Measurements from ENCODE around the gene CNGA2. TPM values are rescaled to one million over a fixed set of nuclear protein-coding genes. Genes with fewer than 3 reads are reported as not detected.

Gene CNGA2
- total and polyA plus RNA-seq, 10 of the 15 experiments (the other 5 are each of a cell fraction or from before 2014, with no cell fraction given): not detected

DNA sequence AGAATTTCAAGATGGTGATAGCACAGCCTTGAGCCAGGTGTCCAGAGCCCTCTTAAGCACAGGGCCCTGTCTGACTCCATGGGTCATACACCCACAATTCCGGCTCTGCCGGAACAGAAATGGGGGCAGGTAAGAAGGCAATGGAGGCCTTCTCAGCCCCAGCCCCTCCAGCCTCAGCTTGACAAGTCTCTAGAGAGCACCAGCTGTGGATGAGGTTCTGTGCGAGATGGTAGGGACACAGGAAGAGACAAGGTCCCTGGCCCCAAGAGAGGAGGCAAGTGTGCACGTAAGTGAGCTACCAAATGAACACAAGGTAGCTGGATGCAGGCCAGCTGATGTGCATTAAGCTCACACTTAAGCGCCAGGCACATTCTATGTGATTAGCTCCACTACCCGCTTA is 41.7 kb upstream of the CNGA2 start (continued):
- TF ChIP-seq, protein P1, sequence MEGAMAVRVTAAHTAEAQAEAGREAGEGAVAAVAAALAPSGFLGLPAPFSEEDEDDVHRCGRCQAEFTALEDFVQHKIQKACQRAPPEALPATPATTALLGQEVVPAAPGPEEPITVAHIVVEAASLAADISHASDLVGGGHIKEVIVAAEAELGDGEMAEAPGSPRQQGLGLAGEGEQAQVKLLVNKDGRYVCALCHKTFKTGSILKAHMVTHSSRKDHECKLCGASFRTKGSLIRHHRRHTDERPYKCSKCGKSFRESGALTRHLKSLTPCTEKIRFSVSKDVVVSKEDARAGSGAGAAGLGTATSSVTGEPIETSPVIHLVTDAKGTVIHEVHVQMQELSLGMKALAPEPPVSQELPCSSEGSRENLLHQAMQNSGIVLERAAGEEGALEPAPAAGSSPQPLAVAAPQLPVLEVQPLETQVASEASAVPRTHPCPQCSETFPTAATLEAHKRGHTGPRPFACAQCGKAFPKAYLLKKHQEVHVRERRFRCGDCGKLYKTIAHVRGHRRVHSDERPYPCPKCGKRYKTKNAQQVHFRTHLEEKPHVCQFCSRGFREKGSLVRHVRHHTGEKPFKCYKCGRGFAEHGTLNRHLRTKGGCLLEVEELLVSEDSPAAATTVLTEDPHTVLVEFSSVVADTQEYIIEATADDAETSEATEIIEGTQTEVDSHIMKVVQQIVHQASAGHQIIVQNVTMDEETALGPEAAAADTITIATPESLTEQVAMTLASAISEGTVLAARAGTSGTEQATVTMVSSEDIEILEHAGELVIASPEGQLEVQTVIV (IDR thresholded peaks at IDR 0.05; ENCODE audit: borderline replicate concordance, partially characterized antibody): no peak
- TF ChIP-seq RBBP5 (conservative IDR thresholded peaks at IDR 0.05) (no peak), TCF3 (IDR thresholded peaks at IDR 0.05; ENCODE audit: borderline replicate concordance, insufficient read depth, low read depth, low read length) (no peak), KDM1A (IDR thresholded peaks at IDR 0.05; ENCODE audit: borderline replicate concordance) (no peak), SUZ12 (IDR thresholded peaks at IDR 0.05; ENCODE audit: unreplicated experiment) (no peak), GABPA (IDR thresholded peaks at IDR 0.05; ENCODE audit: low read depth) (no peak), SMC3 (IDR thresholded peaks at IDR 0.05; ENCODE audit: borderline replicate concordance, low read length) (no peak)
- TF ChIP-seq, protein P2, sequence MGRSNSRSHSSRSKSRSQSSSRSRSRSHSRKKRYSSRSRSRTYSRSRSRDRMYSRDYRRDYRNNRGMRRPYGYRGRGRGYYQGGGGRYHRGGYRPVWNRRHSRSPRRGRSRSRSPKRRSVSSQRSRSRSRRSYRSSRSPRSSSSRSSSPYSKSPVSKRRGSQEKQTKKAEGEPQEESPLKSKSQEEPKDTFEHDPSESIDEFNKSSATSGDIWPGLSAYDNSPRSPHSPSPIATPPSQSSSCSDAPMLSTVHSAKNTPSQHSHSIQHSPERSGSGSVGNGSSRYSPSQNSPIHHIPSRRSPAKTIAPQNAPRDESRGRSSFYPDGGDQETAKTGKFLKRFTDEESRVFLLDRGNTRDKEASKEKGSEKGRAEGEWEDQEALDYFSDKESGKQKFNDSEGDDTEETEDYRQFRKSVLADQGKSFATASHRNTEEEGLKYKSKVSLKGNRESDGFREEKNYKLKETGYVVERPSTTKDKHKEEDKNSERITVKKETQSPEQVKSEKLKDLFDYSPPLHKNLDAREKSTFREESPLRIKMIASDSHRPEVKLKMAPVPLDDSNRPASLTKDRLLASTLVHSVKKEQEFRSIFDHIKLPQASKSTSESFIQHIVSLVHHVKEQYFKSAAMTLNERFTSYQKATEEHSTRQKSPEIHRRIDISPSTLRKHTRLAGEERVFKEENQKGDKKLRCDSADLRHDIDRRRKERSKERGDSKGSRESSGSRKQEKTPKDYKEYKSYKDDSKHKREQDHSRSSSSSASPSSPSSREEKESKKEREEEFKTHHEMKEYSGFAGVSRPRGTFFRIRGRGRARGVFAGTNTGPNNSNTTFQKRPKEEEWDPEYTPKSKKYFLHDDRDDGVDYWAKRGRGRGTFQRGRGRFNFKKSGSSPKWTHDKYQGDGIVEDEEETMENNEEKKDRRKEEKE (IDR thresholded peaks at IDR 0.05): no peak

DNA sequence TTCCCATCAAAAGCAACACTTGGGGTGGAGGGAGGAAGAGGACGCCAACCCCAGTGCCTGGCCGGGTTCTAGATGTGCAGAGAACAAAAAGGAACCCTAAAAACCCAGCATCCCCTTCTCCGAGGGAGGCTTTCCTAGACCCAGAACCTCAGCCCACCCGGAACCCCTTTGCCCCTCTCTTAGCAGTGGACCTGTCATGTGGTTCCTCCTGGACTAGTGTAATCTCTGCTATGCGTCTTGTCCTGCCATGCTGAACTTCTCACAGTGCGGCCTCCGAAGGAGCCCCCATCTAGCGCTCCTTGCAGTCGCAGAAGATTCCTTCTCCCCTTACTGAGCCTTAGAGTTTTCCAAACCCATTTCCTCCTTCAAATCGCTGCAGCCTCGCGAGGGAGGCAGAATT is 40.4 kb upstream of the CNGA2 start:
- H3K27me3 ChIP-seq (replicated peaks in 1 of 2; ENCODE audit: control insufficient read depth in 2 of 2, insufficient read depth in 2 of 2, low read length in 1 of 2): no peaks in the 10 kb centered on the region
- FAIRE-seq (no peak), ATAC-seq (no peak), DNase-seq (ENCODE audit: low read depth, low spot score) (no peak)
- no peaks in the 10 kb centered on the region for H3K79me2 ChIP-seq (ENCODE audit: control insufficient read depth, insufficient read depth, low read length)
- in situ Hi-C loops (cut with MboI): loop anchor here (25.0 kb wide), 1 partner anchor 932 kb away; no protein-coding TSS in a partner anchor
- no peak overlapping the region for H3K4me3 ChIP-seq
- no peak overlapping the region for H3K9ac ChIP-seq (ENCODE audit: control insufficient read depth, insufficient read depth, low read length)
- POLR2A ChIA-PET: no interaction called here
- H3K4me2 ChIP-seq (ENCODE audit: control insufficient read depth, insufficient read depth): no peak overlapping the region
- WGBS (ENCODE audit: insufficient coverage, insufficient replicate concordance, low lambda C conversion rate, missing lambda C conversion rate): 74% methylated on average over 12 of the region's 12 CpGs
- BruUV-seq (replicated peaks): no TSS peak
- H3K9me3 ChIP-seq (replicated peaks; ENCODE audit: control insufficient read depth, insufficient read depth, low read length): no peaks in the 10 kb centered on the region
- CTCF ChIA-PET: no interaction called here
- no peaks in the 10 kb centered on the region for H3K4me1 ChIP-seq (ENCODE audit: control insufficient read depth, insufficient read depth, low read length)
- no peak overlapping the region for H2AFZ ChIP-seq (ENCODE audit: control insufficient read depth, low read depth, low read length)
- intact Hi-C loops (cut with micrococcal nuclease; ENCODE audit: unreplicated experiment): no loop called here
- no peaks in the 10 kb centered on the region for H3K36me3 ChIP-seq (ENCODE audit: control insufficient read depth in 2 of 2, insufficient read depth in 2 of 2, low read length in 1 of 2)
- SMC1A ChIA-PET (ENCODE audit: uncharacterized antibody, unreplicated experiment): no interaction called here
- RAD21 ChIA-PET (ENCODE audit: unreplicated experiment): no interaction called here
- H4K20me1 ChIP-seq (ENCODE audit: control insufficient read depth, insufficient read depth): no peaks in the 10 kb centered on the region
- no peak overlapping the region for H3K27ac ChIP-seq (ENCODE audit: control insufficient read depth, insufficient read depth)
- no peak for TF ChIP-seq TCF3 (IDR thresholded peaks at IDR 0.05; ENCODE audit: borderline replicate concordance, insufficient read depth, low read depth, low read length)
- TF ChIP-seq, protein P3, sequence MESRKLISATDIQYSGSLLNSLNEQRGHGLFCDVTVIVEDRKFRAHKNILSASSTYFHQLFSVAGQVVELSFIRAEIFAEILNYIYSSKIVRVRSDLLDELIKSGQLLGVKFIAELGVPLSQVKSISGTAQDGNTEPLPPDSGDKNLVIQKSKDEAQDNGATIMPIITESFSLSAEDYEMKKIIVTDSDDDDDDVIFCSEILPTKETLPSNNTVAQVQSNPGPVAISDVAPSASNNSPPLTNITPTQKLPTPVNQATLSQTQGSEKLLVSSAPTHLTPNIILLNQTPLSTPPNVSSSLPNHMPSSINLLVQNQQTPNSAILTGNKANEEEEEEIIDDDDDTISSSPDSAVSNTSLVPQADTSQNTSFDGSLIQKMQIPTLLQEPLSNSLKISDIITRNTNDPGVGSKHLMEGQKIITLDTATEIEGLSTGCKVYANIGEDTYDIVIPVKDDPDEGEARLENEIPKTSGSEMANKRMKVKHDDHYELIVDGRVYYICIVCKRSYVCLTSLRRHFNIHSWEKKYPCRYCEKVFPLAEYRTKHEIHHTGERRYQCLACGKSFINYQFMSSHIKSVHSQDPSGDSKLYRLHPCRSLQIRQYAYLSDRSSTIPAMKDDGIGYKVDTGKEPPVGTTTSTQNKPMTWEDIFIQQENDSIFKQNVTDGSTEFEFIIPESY (IDR thresholded peaks at IDR 0.05): no peak
- TF ChIP-seq, protein P4, sequence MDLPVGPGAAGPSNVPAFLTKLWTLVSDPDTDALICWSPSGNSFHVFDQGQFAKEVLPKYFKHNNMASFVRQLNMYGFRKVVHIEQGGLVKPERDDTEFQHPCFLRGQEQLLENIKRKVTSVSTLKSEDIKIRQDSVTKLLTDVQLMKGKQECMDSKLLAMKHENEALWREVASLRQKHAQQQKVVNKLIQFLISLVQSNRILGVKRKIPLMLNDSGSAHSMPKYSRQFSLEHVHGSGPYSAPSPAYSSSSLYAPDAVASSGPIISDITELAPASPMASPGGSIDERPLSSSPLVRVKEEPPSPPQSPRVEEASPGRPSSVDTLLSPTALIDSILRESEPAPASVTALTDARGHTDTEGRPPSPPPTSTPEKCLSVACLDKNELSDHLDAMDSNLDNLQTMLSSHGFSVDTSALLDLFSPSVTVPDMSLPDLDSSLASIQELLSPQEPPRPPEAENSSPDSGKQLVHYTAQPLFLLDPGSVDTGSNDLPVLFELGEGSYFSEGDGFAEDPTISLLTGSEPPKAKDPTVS (IDR thresholded peaks at IDR 0.05; ENCODE audit: low read depth, low read length): no peak
- TF ChIP-seq, protein P5, sequence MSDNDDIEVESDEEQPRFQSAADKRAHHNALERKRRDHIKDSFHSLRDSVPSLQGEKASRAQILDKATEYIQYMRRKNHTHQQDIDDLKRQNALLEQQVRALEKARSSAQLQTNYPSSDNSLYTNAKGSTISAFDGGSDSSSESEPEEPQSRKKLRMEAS (IDR thresholded peaks at IDR 0.05; ENCODE audit: low read depth, low read length): no peak
- no peak for TF ChIP-seq IKZF1 (conservative IDR thresholded peaks at IDR 0.05)
- no peak for TF ChIP-seq IKZF2 (IDR thresholded peaks at IDR 0.05)
- no peak for TF ChIP-seq ASH2L (IDR thresholded peaks at IDR 0.05; ENCODE audit: borderline replicate concordance, low read depth)
- no peak for TF ChIP-seq TCF12 (IDR thresholded peaks at IDR 0.05; ENCODE audit: low read depth, low read length)

Measured in GM12878 (cell line).